ENCODE data around the gene PLIN4.
"Not testable (repeated sequence)": the region's sequence is repeated elsewhere in the genome, so short reads cannot be mapped to it uniquely, and the experiment has no call there.

Gene PLIN4

GRCh38 chr19:4543842-4544647 is 25.8 kb upstream of the PLIN4 start:
- no peak for DNase-seq (ENCODE audit: low read depth)

- DNase-seq (ENCODE audit: low read depth) = no peak
Measured at GRCh38 chr19:4542896-4543841, 24.9 kb upstream of the PLIN4 start.

- not testable (repeated sequence) for DNase-seq (ENCODE audit: low read depth)
Measured at GRCh38 chr19:4541806-4542145, 23.5 kb upstream of the PLIN4 start.

- DNase-seq (ENCODE audit: low read depth) = no peak
Measured at GRCh38 chr19:4541114-4541805, 23.0 kb upstream of the PLIN4 start.

GRCh38 chr19:4539693-4540581 is 21.7 kb upstream of the PLIN4 start, which contains the start of gene LRG1:
TSS of gene LRG1 (minus strand) at chr19:4540036. CDS start at chr19:4540013, 23 bp downstream.
- DNase-seq (ENCODE audit: low read depth) = no peak

- DNase-seq (ENCODE audit: low read depth) = no peak
Measured at GRCh38 chr19:4539169-4539692, 20.9 kb upstream of the PLIN4 start.

GRCh38 chr19:4538601-4538954 is 20.3 kb upstream of the PLIN4 start:
- no peak for DNase-seq (ENCODE audit: low read depth)

- DNase-seq (ENCODE audit: low read depth) = no peak
Measured at GRCh38 chr19:4537953-4538600, 19.8 kb upstream of the PLIN4 start.

GRCh38 chr19:4536798-4537197 is 18.5 kb upstream of the PLIN4 start:
- DNase-seq (ENCODE audit: low read depth) = no peak

GRCh38 chr19:4534836-4535658 is 16.8 kb upstream of the PLIN4 start, which contains the start of gene PLIN5:
TSS of gene PLIN5 (minus strand) at chr19:4535224. CDS start at chr19:4534074, 1,150 bp downstream.
- DNase-seq (ENCODE audit: low read depth) = no peak

GRCh38 chr19:4533835-4534424 is 15.6 kb upstream of the PLIN4 start:
- DNase-seq (ENCODE audit: low read depth) = no peak

- DNase-seq (ENCODE audit: low read depth) = no peak
Measured at GRCh38 chr19:4533334-4533733, 15.0 kb upstream of the PLIN4 start.

GRCh38 chr19:4531562-4532165 is 13.4 kb upstream of the PLIN4 start:
- DNase-seq (ENCODE audit: low read depth) = no peak

GRCh38 chr19:4529924-4530522 is 11.7 kb upstream of the PLIN4 start:
- no peak for DNase-seq (ENCODE audit: low read depth)

- no peak for DNase-seq (ENCODE audit: low read depth)
Measured at GRCh38 chr19:4528843-4529242, 10.6 kb upstream of the PLIN4 start.

GRCh38 chr19:4527377-4527776 is 9.1 kb upstream of the PLIN4 start:
- not testable (repeated sequence) for DNase-seq (ENCODE audit: low read depth)

- no peak for DNase-seq (ENCODE audit: low read depth)
Measured at GRCh38 chr19:4525563-4526002, 7.3 kb upstream of the PLIN4 start.

GRCh38 chr19:4524808-4525562 is 6.7 kb upstream of the PLIN4 start:
- no peak for DNase-seq (ENCODE audit: low read depth)

All from GM04504 (cell line).